Ectodermal cell (in vitro differentiated cells): ENCODE measurements around the gene SFSWAP.
"Not testable (repeated sequence)": the region's sequence is repeated elsewhere in the genome, so short reads cannot be mapped to it uniquely, and the experiment has no call there.

Experiments
- H3K27ac ChIP-seq: 2 replicates; pipeline ENCODE4 v1.7.0; 2013; ENCODE audit warnings: mild to moderate bottlenecking, low read depth, low read length; ENCODE audit not compliant: insufficient read depth, poor library complexity, severe bottlenecking
- H3K27me3 ChIP-seq: 2 replicates; pipeline ENCODE4 v1.7.0; 2013; ENCODE audit warnings: mild to moderate bottlenecking, low read length; ENCODE audit not compliant: insufficient read depth, control insufficient read depth, poor library complexity, severe bottlenecking
- H3K36me3 ChIP-seq: one replicate; pipeline ENCODE4 v1.7.0; 2013; ENCODE audit warnings: low read length; ENCODE audit not compliant: control insufficient read depth, insufficient read depth
- H3K4me1 ChIP-seq: one replicate; pipeline ENCODE4 v1.7.0; 2013; ENCODE audit warnings: low read length; ENCODE audit not compliant: control insufficient read depth, insufficient read depth
- H3K4me3 ChIP-seq: 2 replicates; pipeline ENCODE4 v1.7.0; 2013; ENCODE audit warnings: low read depth, low read length, control low read depth; ENCODE audit not compliant: insufficient read depth
- H3K9me3 ChIP-seq: 2 replicates; pipeline ENCODE4 v1.7.0; 2013; ENCODE audit warnings: mild to moderate bottlenecking, low read length, moderate library complexity; ENCODE audit not compliant: control insufficient read depth
- WGBS, 2 experiments: methylation state at CpG; one replicate each; pipeline ENCODE4 v1.1.7; 2013; ENCODE audit warnings: missing lambda C conversion rate in 2 of 2; 5-methylcytosine and 5-hydroxymethylcytosine counted together

The SFSWAP gene

DNA sequence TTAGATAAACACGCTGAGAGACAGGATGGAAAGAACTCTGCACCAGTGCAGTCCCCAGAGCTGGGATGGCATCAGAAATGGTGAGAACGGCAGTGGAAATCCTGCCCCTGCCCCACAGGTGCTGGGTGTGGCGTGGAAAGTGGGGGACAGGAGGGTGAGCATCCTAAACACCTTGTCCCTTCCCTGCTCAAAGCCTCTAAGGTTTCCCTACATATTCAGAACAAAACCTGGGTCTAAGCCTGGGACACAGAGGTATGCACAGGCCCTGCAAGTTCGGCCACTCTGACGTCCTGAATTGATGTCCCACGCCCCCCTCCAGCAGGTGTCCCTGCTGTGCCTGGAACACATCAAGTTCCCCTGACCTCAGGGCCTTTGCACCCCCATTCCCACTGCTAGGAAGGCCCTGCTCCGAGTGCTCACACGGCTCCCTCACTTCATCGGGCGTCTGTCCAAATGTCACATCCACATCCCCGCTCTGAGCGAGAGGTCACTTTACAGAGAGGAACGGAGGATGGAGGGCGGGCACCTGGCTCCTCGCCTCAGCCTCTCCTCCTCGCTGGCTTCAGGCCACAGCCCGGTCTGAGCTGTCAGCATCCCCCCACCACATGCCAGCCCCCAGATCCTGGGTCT lies 38.5 kb upstream of the SFSWAP start:
- 91 to 92% methylated on average over 17 of the region's 17 CpGs for WGBS, 2 experiments
- H3K27ac ChIP-seq, result no peak overlapping the region
- no peaks in the 10 kb centered on the region for H3K9me3 ChIP-seq
- H3K27me3 ChIP-seq, result no peaks in the 10 kb centered on the region
- H3K36me3 ChIP-seq, result no peaks in the 10 kb centered on the region
- H3K4me1 ChIP-seq, result no peaks in the 10 kb centered on the region
- H3K4me3 ChIP-seq, result no peak overlapping the region

DNA sequence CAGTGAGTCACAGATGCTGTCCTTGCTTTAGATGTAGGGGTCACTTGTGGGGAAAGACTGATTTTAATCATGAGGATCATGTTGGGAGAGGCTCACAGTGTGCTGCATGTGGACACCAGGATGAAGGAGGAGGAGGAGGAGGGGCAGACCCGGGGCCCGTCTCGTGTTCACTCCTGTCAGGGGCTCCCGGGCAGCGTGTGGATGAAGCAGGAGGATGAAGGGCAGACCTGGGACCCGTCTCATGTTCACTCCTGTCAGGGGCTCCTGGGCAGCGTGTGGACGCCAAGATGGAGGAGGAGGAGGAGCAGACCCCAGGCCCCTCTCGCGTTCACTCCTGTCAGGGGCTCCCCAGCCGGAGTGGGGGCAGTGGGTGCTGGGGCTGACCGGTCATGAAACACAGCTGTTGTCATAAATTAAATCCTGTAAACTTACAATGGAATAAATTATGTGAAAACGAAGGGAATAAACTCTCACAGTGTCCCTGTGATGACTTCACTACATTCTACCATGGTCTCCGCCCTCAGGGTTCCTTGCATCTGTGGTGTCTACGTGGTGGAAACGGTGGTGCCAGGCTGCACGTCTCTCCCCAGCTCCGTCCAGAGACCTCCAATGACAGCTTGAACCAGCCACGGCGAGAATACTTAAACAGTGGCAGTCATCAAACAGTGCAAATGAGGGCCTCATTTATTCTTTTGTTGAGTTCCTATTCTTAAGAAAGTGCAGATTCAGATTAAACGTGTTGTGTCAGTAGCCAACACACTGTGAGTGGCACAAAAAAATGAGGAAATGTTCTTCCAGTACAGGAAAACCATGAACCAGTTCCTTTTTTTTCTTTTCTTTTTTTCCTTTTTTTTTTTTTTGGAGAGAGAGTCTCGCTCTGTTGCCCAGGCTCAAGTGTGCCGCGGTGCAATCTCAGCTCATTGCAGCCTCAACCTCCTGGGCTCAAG lies 37.7 kb upstream of the SFSWAP start:
- Histone ChIP-seq H3K9me3 (no peaks in the 10 kb centered on the region), H3K4me1 (no peaks in the 10 kb centered on the region), H3K27ac (no peak overlapping the region), H3K36me3 (no peaks in the 10 kb centered on the region), H3K27me3 (no peaks in the 10 kb centered on the region), H3K4me3 (no peak overlapping the region)
- 89 to 90% methylated on average over 21 to 24 of the region's 24 CpGs for WGBS, 2 experiments

DNA sequence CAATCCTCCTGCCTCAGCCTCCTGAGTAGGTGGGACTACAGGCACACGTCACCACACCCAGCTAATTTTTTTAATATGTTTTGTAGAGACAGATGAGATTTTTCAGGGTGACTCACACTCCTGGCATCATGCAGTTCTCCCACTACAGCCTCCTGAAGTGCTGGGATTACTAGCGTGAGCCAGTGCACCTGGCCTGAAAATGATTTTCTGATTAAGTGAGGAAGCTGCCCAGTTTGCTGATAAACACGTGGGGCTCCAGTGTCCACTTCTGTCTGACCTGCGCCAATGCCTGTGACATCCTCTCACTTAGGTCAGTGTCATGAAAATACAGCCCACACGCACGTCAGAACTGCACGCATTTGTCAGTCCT lies 37.0 kb upstream of the SFSWAP start:
- Histone ChIP-seq H3K4me3 (no peak overlapping the region), H3K36me3 (no peaks in the 10 kb centered on the region), H3K4me1 (no peaks in the 10 kb centered on the region), H3K27ac (no peak overlapping the region), H3K9me3 (no peaks in the 10 kb centered on the region), H3K27me3 (no peaks in the 10 kb centered on the region)
- 92 to 93% methylated on average over 6 to 7 of the region's 7 CpGs for WGBS, 2 experiments

DNA sequence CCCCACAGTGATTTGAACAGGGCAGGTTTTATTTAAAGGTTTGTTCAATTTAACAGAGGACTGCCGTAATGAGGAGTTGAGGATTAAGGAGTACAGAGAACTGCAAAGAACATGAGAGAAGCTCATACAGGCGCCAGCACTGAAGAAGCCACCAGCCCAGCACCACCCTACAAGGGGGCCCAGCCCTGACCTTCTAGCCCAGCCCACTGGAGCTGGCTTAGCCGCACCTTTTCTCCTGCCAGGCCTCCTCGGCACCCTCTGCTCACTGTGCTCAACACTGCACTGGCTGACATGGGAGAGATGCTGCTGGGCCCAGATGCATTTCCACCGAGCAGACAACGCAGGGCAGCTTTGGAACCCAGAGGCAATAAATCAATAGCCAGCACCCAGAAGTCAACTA lies 36.5 kb upstream of the SFSWAP start:
- no peak overlapping the region for H3K27ac ChIP-seq
- WGBS, 2 experiments, result 92 to 93% methylated on average over 6 of the region's 6 CpGs
- no peak overlapping the region for H3K4me3 ChIP-seq
- no peaks in the 10 kb centered on the region for H3K4me1 ChIP-seq
- no peaks in the 10 kb centered on the region for H3K36me3 ChIP-seq
- no peaks in the 10 kb centered on the region for H3K9me3 ChIP-seq
- no peaks in the 10 kb centered on the region for H3K27me3 ChIP-seq

DNA sequence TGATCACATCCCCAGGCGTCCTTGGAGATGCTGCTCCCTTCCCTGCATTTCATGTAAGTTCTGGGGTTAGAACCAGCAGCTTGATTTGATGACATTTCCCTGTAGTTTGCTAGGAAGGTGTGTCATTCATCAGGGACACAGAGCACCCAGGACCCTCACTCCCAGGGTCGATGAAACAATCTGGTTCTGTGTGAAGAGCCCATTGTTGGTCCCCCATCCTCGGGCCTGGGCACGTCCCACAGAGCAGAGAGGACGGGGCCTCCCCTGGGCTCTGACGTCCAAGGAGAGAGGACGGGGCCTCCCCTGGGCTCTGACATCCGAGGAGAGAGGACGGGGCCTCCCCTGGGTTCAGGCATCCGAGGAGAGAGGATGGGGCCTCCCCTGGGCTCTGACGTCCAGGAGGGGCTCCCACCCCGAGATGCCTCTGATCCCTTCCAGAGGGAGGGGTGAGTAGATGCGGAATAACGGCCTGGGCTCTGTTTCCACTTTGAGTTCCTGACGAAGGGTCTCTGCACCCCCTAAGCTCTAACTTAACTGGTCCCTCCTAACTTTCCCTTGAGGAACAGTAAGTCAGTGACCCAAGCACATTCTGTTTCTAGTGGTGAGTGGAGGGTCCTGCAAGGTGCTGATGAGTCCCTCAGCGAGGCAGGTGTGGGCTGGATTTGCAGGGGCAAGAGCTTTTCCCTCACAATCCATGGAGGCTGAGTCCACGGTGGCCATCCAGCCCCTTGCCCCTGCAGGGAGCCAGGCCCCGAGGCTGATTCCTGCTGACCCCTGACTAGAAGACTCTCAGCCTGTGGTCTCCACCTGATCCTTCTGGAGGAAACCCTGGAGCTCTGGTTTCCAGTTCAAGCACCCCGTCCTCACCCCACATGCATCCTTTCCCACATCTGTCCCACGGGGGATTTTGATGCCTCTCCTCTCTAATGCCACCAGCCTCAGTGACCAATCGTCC lies 35.5 kb upstream of the SFSWAP start:
- H3K9me3 ChIP-seq, result no peaks in the 10 kb centered on the region
- H3K4me1 ChIP-seq, result no peaks in the 10 kb centered on the region
- no peaks in the 10 kb centered on the region for H3K36me3 ChIP-seq
- no peak overlapping the region for H3K27ac ChIP-seq
- WGBS, 2 experiments, result 90% methylated on average over 21 of the region's 21 CpGs
- H3K27me3 ChIP-seq, result no peaks in the 10 kb centered on the region
- no peak overlapping the region for H3K4me3 ChIP-seq

DNA sequence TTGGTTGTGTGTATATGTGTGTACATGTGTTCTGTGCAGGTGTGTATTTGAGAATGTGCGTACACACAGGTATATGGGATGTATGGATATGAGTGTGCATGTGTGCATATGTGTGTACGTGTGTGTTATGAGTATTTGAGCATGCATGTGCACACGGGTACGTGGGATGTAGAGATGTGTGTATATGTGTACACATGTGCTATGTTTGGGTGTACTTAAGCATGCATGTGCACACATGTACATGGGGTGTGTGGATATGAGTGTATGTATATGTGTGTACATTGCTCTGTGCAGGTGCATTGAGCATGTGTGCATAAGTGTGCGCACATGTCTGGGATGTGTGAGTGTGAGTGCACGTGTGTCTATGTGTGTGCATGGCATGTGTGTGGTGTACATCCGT lies 34.3 kb upstream of the SFSWAP start:
- no peaks in the 10 kb centered on the region for H3K36me3 ChIP-seq
- WGBS, 2 experiments, result 81% methylated on average over 7 of the region's 7 CpGs

DNA sequence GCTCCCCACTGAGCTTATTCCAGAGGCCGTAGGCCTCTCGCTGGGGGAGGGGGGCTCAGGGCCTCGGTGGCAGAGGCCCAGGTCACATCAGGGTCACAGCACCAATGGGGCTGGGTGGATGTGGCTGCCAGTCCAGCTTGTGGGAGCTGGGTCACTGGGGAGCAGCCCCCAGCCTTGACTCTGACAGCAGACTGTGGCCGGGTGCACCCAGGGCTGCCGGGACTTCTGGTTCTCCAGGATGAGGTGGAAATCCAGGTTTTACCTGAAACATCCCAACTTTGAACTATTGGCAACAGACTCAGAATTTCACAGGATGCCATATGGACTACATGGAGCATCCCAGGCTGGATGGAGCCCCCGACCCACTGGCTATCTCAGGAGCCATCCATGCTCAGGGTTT lies 33.8 kb upstream of the SFSWAP start:
- H3K36me3 ChIP-seq, result not testable (repeated sequence)
- 82 to 93% methylated on average over 4 to 5 of the region's 6 CpGs for WGBS, 2 experiments

More for the DNA sequence above, 34.3 kb upstream of the SFSWAP start:
- no peak overlapping the region for H3K4me3 ChIP-seq
- H3K4me1 ChIP-seq, result no peaks in the 10 kb centered on the region
- H3K27me3 ChIP-seq, result peaks cover 4% of the 10 kb centered on the region
- no peak overlapping the region for H3K27ac ChIP-seq
- H3K9me3 ChIP-seq, result no peaks in the 10 kb centered on the region

DNA sequence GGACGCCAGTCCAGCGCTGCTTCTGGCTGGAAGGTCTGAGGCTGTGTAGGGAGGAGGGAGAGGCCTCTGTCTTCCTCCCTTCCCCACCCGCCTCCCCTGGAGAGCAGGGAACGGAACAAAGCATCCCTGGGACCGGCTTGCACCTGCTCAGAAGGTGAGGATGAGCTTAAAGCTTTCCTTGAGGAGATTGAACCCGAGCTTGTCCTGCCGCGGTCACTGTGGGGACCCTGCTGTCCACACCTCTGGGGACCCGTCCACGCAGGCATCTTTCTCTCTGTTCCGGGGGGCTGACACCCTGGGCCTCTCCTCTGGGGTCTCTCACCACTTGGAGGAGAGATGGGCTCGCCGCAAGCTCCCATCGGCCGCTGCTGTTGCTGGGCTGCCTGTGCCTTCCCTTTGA lies 33.2 kb upstream of the SFSWAP start:
- no peaks in the 10 kb centered on the region for H3K4me1 ChIP-seq
- 93 to 95% methylated on average over 14 to 15 of the region's 15 CpGs for WGBS, 2 experiments
- peaks cover 5% of the 10 kb centered on the region for H3K27me3 ChIP-seq

More for the DNA sequence above, 33.8 kb upstream of the SFSWAP start:
- H3K27me3 ChIP-seq, H3K4me3 ChIP-seq, H3K27ac ChIP-seq, H3K4me1 ChIP-seq, H3K9me3 ChIP-seq: not testable (repeated sequence)

DNA sequence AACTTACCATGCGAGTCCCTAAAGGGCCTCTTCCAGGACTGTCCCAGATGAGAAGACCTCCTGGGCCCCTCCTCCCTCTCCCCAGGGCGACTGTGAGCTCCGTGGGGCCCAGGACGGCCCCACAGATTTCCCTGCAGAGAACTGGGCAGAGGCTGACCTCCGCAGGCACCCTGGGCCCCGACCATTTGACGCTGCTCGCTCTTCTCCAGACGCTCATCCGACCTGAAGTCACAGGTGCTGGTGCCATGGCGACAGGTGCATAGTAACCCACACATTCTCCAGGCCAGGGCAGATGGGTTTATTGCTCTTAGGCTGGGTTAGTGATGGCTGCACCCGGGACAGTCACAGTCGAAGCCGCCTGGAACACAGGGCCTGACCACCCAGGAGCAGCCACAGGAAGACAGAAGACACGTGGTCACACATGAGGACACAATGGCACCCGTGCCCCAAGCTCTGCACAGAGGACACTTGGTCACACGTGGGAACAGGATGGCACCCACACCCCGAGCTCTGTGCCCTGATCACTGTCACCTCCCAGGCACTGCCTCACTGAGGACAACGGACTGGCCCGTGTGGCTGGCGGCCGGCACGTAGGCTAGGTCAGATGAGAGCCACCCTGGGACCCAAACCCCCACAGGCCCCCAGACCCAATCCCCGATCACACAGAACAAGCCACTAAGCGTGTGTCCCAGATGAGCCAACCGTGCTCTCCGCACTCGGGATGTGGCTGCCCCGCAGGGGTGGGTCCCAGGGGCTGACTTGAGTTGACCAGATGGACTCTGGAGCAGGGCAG lies 32.3 kb upstream of the SFSWAP start:
- H3K27me3 ChIP-seq, H3K27ac ChIP-seq, H3K4me1 ChIP-seq, H3K36me3 ChIP-seq, H3K4me3 ChIP-seq, H3K9me3 ChIP-seq: not testable (repeated sequence)
- WGBS, 2 experiments, result 90 to 93% methylated on average over 27 to 28 of the region's 29 CpGs

More for the DNA sequence above, 33.2 kb upstream of the SFSWAP start:
- Histone ChIP-seq H3K9me3 (no peaks in the 10 kb centered on the region), H3K36me3 (no peaks in the 10 kb centered on the region), H3K27ac (no peak overlapping the region), H3K4me3 (no peak overlapping the region)
